Type B pancreatic cell (in vitro differentiated cells): ENCODE measurements around the gene EXPH5. TPM values are rescaled to one million over a fixed set of nuclear protein-coding genes. Genes with fewer than 3 reads are reported as not detected.
A peak's percentile ranks its signal among the peaks of the same experiment; 100 is the strongest.

Experiments used
- DNase-seq: peaks from one replicate; pipeline ENCODE4 v3.0.0; 2021; ENCODE audit warnings: mixed read lengths; ENCODE audit not compliant: unreplicated experiment; ENCODE audit errors: extremely low spot score
- H3K27ac Mint-ChIP-seq: 2 replicates; pipeline ENCODE4 v1.8.0; 2021; ENCODE audit warnings: mild to moderate bottlenecking, mixed read lengths
- H3K27me3 Mint-ChIP-seq: 2 replicates; pipeline ENCODE4 v1.8.0; 2021; ENCODE audit warnings: mixed read lengths
- H3K36me3 Mint-ChIP-seq: 2 replicates; pipeline ENCODE4 v1.8.0; 2021; ENCODE audit warnings: mixed read lengths
- H3K4me1 Mint-ChIP-seq: one replicate; pipeline ENCODE4 v1.8.0; 2021; ENCODE audit warnings: mixed read lengths; ENCODE audit not compliant: unreplicated experiment
- H3K4me3 Mint-ChIP-seq: 2 replicates; pipeline ENCODE4 v1.8.0; 2021; ENCODE audit warnings: mild to moderate bottlenecking, mixed read lengths
- H3K9me3 Mint-ChIP-seq: 2 replicates; pipeline ENCODE4 v1.8.0; 2021; ENCODE audit warnings: mixed read lengths
- total RNA-seq: library from RNA; stranded (reverse); gene quantifications from 2 replicates; pipeline ENCODE4 v1.2.1, GENCODE V29; 2021; ENCODE audit warnings: low replicate concordance
- TF ChIP-seq, protein P1 (sequence below): fragments of 200-600 bp; sonication (generic); conservative IDR thresholded peaks from 2 replicates; pipeline ENCODE4 v1.5.0; 2021; ENCODE audit warnings: antibody characterized with exemption, mild to moderate bottlenecking

The EXPH5 gene
- total RNA-seq, 1 donor from 2014 or later, result 15.2 TPM

DNA sequence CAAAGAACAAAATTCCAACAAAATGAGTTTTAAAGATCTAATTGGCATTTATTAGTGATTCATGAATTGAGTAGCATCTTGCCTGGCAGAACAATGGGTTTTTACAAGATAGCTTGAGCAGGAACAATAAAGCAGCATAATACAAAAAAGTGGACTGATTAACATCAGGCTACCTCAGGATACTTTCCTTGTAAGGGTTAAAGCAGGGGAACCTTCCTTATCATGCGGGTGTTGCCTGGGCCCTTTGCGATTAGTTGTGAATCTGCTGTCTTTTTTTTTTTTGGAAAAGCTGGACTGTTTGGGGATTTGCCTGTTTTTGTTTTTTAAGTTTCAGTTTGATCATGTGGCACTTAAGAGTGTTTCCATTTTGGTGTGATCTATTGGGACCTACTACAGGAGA is 37.5 kb downstream of the EXPH5 start:
- Mint-ChIP-seq H3K4me3 (no peak overlapping the region), H3K27ac (no peak overlapping the region), H3K36me3 (peaks cover 1% of the 10 kb centered on the region), H3K4me1 (peaks cover 41% of the 10 kb centered on the region), H3K9me3 (peaks cover 1% of the 10 kb centered on the region), H3K27me3 (no peaks in the 10 kb centered on the region)
- TF ChIP-seq, protein P1, sequence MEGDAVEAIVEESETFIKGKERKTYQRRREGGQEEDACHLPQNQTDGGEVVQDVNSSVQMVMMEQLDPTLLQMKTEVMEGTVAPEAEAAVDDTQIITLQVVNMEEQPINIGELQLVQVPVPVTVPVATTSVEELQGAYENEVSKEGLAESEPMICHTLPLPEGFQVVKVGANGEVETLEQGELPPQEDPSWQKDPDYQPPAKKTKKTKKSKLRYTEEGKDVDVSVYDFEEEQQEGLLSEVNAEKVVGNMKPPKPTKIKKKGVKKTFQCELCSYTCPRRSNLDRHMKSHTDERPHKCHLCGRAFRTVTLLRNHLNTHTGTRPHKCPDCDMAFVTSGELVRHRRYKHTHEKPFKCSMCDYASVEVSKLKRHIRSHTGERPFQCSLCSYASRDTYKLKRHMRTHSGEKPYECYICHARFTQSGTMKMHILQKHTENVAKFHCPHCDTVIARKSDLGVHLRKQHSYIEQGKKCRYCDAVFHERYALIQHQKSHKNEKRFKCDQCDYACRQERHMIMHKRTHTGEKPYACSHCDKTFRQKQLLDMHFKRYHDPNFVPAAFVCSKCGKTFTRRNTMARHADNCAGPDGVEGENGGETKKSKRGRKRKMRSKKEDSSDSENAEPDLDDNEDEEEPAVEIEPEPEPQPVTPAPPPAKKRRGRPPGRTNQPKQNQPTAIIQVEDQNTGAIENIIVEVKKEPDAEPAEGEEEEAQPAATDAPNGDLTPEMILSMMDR, result no peak
- DNase-seq, result no peak

DNA sequence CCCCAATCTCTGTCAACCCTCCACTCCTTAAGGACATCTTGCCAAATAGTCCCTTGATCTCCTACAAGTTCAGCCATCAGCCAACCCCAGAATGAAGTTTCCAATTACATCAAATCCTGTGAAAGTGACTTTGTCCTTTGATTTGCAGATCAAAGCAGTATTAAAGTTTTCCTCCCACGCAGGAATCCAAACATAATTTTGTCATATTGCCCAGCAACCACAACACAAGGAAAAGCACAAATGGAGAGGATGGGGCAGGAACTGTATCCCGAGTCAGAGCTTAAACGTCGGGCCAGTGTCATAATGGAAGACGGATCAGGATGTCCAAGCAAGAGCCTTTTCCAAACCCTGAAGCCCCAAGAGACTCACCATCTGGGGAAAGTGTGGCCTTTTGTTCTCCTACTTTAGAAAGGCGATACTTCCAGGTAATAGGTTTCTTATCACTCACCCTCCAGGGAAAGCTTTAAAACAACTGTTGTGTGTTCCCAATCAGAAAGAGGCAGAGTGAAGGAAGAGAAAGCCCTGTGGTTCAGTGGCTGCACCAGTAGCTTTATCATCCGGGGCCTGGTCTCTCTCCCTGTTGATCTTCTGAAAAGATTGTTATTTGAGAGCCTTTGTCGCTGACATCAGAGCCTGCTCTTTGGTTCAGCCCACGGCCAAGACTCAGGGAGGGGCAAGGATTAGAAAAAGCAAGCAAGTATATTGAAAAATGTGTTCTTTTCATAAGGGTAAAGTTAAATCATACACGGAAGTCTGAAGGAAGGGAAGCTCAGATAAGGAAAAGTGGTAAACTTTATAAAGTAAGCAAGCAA is 41.7 kb downstream of the EXPH5 start:
- Mint-ChIP-seq H3K4me1 (peaks cover 36% of the 10 kb centered on the region), H3K27ac (peak overlapping the region; percentile 92), H3K27me3 (no peaks in the 10 kb centered on the region), H3K4me3 (peak overlapping the region; percentile 77), H3K9me3 (peaks cover 3% of the 10 kb centered on the region), H3K36me3 (peaks cover 3% of the 10 kb centered on the region)
- TF ChIP-seq, protein P1, result no peak
- no peak for DNase-seq

DNA sequence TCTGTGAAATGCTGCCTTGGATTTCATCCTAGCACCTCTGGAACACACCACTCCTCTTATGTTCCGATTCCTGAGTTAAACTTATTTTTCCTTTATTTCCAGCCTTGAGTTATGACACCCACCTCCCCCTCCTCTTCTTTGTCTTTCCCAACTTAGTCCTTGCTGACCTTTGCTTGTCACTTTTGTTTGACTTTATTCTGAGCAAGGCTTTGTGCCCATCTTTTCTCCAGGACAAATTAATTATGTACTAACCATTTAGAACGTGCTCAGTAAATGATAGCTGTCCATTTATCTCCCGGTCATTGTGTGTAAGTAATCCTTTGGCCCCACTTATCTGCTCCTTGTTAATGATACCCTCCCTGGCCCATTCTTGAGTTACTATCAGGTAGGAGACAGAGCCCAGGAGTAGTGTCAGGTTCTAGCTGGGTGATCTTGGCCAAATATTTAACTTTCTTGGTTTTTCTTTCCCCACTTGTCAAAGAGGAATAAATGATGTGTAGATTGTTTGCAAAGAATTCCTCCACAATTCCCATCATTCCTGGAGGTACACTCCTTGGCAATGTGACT is 44.2 kb downstream of the EXPH5 start:
- TF ChIP-seq, protein P1, result no peak
- DNase-seq, result no peak
- Mint-ChIP-seq H3K27ac (peak overlapping the region; percentile 56), H3K9me3 (peaks cover 3% of the 10 kb centered on the region), H3K4me3 (no peak overlapping the region), H3K27me3 (no peaks in the 10 kb centered on the region), H3K36me3 (peaks cover 3% of the 10 kb centered on the region), H3K4me1 (peaks cover 33% of the 10 kb centered on the region)

DNA sequence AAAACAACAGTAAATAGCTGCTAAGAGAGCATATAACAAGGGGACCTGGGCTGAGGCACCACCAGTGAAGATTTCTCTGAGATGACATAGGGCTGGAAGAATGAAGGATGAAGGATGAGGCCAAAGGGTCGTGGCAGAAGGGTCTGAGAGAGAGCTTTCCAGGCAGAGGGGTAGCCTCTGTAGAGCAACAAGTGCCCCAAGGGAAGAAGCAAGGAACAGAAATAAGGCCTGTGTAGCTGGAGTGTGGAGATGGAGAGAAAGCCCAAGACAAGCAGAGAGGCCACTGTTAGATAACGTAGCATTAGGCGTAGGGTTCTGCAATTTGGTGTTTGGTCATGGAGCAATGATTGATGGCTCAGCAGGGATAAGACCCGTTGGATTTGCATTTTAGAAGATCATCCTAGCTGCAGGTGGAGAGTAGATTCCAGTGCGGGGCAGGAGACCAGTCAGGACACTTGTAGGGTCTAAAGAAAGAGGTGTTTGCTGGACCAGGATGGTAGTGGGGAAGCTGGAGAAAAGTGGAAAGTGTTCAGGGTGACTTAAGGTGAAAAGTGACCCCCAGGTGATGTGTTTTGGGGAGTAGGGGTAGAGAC is 47.6 kb downstream of the EXPH5 start:
- Mint-ChIP-seq H3K4me1 (peaks cover 33% of the 10 kb centered on the region), H3K36me3 (peaks cover 2% of the 10 kb centered on the region), H3K4me3 (no peak overlapping the region), H3K27me3 (no peaks in the 10 kb centered on the region), H3K9me3 (peaks cover 1% of the 10 kb centered on the region), H3K27ac (no peak overlapping the region)
- no peak for DNase-seq
- TF ChIP-seq, protein P1, result no peak

DNA sequence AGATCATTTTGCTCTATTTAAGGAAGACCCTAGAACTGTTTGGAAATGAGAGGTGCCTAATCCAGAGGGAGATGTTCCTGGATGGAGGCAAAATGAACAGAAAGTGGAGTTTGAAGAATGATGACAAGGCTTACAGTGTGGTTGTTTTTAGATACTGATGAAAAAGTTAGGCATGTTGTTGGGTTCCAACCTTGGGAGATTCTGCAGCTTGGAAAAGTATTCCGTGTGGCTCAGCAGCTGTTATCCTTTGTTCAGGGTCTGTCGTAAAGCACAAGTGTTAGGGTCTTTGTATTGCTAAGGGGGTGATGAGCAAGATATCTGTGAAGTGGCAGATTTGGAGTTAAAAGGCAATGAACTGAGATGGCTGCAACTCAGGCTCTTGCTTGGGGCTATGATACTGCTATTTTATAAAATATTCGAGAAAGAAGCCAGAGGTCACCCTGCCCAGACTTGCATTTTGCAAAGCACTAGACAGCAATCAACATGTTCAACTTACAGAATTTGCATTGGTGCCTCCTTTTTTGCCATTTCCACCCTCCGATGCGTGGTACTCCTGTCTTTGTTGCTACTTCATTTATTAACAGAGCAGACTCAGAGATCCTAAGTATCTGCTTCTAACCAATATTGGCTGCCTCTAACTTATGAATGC is 50.1 kb downstream of the EXPH5 start:
- Mint-ChIP-seq H3K4me3 (peak overlapping the region; percentile 23), H3K27ac (peak overlapping the region; percentile 64), H3K9me3 (no peaks in the 10 kb centered on the region), H3K36me3 (no peaks in the 10 kb centered on the region), H3K27me3 (no peaks in the 10 kb centered on the region), H3K4me1 (peaks cover 29% of the 10 kb centered on the region)
- TF ChIP-seq, protein P1, result no peak
- no peak for DNase-seq
